ENCODE data around the gene SGSM2.

GRCh38 chr17:2335726-2336214 is 1.5 kb upstream of the SGSM2 start:
- no peak for TF ChIP-seq POLR2AphosphoS5 (IDR thresholded peaks at IDR 0.05; ENCODE audit: low read depth, low read length)
- no peak for TF ChIP-seq POLR2A (IDR thresholded peaks at IDR 0.05; ENCODE audit: low read depth, low read length)
- no peak for TF ChIP-seq PAX5 (IDR thresholded peaks at IDR 0.05; ENCODE audit: insufficient read depth, low read length, severe bottlenecking)
- no peak for TF ChIP-seq TAF1 (IDR thresholded peaks at IDR 0.05; ENCODE audit: low read depth, low read length)
- no peak for TF ChIP-seq SPI1 (IDR thresholded peaks at IDR 0.05; ENCODE audit: low read depth, low read length)
- TF ChIP-seq POU2F2 (IDR thresholded peaks at IDR 0.05; ENCODE audit: low read depth, low read length): no peak

All from GM12891 (cell line).